Dermis microvascular lymphatic vessel endothelial cell (primary cell): Measurements from ENCODE around the gene MMS19. TPM values are rescaled to one million over a fixed set of nuclear protein-coding genes. Genes with fewer than 3 reads are reported as not detected.
A peak's percentile ranks its signal among the peaks of the same experiment; 100 is the strongest.
"Not testable (repeated sequence)": the region's sequence is repeated elsewhere in the genome, so short reads cannot be mapped to it uniquely, and the experiment has no call there.

Experiments used
- DNase-seq, 2 donors: peaks; one replicate each; pipeline versions ENCODE4 v3.0.0 to v3.0.0-alpha.2; 2010; ENCODE audit warnings: low read depth in 2 of 2
- total RNA-seq: library from RNA; depleted of rRNA; stranded (reverse); fragments of >200 nt; gene quantifications from 2 replicates; pipeline ENCODE4 v1.2.1, GENCODE V29; 2014

Gene MMS19
- total RNA-seq, 1 donor from 2014 or later: 55.3 TPM

- DNase-seq: no peak
Observed at GRCh38 chr10:97529685-97530465, 31.7 kb upstream of the MMS19 start.

- DNase-seq: not testable (repeated sequence)
Observed at GRCh38 chr10:97528876-97529275, 30.7 kb upstream of the MMS19 start.

- no peak for DNase-seq
Observed at GRCh38 chr10:97525683-97526110, 27.5 kb upstream of the MMS19 start.

DNA sequence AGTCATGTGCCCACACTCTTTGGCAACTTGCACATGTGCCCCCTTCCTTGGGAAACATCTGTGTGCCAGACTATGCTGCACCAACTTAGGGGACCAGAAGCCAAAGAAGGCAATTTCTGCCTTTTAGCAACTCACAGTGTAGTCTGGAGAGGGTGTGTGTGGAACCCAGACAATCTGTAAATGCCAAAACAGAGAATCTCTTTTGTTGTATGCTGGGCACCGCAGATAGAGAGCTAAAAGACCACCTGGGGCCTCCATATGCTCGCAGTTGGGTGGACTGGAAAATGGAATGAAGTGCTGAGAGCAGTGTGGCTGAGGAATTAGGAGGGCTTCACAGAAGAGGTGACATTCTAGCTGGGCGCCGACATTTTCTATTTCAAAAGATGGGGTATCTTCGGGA is 26.9 kb upstream of the MMS19 start:
- no peak for DNase-seq

DNA sequence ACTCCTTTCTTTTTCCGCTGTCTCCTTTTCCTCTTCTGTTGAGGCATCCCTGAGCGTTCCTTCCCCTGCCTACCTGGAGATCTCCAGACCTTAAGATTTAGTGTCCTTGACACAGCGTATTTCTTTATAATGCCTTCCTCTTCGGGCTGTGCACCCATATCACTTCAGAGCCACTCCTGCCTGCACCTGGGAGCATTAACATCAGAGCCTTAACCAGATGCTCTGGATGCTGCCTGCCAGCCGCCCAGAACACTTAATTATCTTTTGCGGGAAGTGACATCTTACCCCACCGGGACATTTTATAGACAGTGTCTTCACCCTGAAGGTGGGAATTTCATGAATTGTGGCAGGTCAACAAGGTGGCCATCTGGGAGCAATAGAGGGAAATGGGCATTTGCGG is 24.7 kb upstream of the MMS19 start:
- no peak for DNase-seq

- no peak for DNase-seq
Observed at GRCh38 chr10:97522071-97522470, 23.8 kb upstream of the MMS19 start.

DNA sequence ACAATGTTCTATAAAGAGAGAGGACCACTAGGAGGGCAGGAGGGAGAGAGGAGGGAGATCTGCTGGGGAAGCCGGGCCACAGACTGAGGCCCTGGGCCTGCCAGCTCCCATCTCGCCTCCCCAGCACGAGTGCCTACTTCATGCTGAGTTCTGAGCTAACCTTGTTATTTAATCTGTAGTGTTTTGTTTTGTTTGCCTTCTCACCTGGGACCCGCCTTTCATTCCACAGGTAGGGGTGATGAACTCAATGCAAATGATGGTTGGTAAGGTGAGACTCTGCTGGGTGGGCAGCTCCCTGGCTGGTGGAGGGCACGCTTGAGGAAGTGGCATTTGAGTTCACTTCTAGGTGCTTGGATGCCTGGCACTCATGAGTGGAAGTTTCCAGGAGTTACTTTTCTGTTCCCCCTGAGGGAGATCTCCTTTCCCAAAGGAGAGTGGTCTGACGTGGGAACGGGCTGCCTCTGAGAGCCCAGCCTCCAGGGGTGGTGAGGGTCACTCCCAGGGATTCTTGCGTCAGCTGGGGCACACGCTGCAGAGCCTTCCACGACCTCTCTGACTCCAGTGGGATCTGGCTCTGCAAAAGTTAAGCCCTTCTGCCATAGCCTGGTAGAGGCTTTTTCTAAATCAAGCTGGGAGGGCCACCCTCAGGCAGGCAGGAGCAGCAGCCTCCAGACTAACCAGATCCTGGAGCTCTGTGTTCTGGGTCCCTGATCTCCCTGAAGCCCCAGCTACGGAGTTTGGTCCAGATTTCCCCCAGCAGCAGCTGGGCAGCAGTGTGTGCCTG is 22.9 kb upstream of the MMS19 start:
- no peak for DNase-seq

- no peak for DNase-seq
Observed at GRCh38 chr10:97520520-97520919, 22.3 kb upstream of the MMS19 start.

GRCh38 chr10:97519342-97519741 is 21.1 kb upstream of the MMS19 start:
- no peak for DNase-seq

DNA sequence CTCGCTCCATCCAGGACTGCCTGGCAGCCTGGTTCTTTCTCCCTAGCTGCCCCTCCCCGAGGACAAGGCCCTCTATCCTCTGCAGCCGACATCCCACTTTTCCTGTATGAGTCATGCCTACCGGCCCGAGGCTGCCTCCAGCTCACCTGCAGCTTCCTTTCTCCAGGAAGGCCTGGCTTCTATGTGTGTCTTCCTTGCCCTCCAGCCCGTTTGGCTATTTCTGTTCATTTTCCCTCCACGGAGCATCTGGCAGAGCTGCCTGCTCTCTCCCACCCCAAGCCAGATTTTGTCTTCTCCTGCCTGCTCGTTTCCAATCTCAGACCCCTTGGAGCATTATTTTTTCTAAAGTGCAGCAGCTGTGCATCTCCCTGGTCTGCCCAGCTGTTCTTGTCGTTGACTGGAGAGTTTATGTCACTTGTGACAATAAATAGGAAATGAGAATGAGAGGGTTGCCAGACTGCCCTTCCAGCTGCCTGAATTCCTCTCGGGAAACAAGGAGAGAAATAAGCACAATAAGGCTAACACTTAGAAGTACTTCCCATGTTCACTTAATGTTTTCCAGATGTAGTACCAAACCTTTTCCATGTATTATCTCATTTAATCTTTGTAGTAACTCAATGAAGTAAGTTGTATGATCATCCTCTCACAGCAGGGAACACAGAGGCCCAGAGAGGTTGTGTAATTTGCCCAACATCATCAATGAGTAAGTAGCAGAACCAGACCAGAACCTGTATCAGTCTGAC is 20.2 kb upstream of the MMS19 start:
- DNase-seq: peak; percentile 29 to 77

- peak in 1 of 2 donors; percentile 69 for DNase-seq
Observed at GRCh38 chr10:97517778-97518300, 19.6 kb upstream of the MMS19 start.

DNA sequence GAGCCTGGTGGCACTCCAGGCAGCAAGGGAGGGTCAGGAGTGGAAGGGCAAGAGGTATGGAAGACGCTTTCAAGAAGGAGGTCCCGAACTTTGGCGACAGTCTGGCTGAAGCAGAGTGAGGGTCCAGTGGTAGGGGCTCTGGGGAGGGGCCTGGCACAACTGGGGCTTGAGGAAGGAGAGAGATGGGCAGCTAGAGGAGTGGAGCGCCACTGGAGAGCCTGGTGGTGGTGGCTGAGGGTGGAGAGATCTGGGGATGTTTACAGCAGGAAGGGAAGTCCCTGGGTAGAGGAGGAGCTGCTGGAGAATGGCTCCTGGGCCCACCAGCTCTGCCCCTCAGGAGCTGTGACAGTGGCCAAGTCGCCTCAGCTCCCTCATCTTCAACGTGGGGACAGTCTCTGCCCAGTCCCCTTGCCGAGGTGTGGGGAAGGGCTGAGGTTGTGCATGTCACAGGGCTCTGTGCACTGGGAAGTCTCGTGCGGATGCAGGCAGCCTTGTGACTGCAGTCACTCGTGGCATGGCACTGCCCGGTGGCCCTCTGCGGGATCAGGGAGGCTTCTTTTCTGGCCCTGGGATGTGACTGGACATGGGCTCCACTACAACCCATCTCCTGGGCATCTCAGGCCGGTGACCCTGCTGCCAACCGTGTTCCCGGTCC is 19.0 kb upstream of the MMS19 start:
- no peak for DNase-seq

- no peak for DNase-seq
Observed at GRCh38 chr10:97515271-97515978, 17.2 kb upstream of the MMS19 start.

GRCh38 chr10:97514344-97514743 is 16.1 kb upstream of the MMS19 start:
- DNase-seq: no peak

GRCh38 chr10:97512993-97513392 is 14.8 kb upstream of the MMS19 start:
- no peak for DNase-seq

GRCh38 chr10:97511711-97512440 is 13.7 kb upstream of the MMS19 start:
- no peak for DNase-seq

- DNase-seq: no peak
Observed at GRCh38 chr10:97510686-97511085, 12.5 kb upstream of the MMS19 start.

GRCh38 chr10:97509120-97509680 is 11.0 kb upstream of the MMS19 start:
- DNase-seq: no peak

DNA sequence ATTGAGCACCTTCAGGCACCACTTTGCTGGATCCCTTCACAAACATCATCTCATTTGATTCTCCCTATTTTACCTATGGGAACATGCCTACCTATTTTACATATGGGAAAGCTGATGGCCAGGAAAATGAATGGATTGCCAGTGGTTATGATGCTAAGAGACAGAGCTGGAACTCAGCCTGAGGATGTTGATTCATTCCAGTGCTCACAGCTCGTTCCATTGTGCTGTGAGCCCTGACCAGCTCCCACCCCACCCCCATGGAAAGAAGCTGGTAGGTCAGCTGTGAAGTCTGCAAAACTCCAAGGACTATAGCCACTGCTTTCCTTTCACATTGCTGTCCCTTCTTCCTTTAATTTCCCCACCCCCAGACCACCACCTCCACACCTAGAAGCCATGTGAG is 10.1 kb upstream of the MMS19 start:
- DNase-seq: peak; percentile 55 to 85
